GM18951 (cell line): Measurements from ENCODE around the gene SIGLECL1.
"Not testable (repeated sequence)": the region's sequence is repeated elsewhere in the genome, so short reads cannot be mapped to it uniquely, and the experiment has no call there.

Experiments used
- POLR2A ChIP-seq: IDR thresholded peaks from 4 replicates; pipeline ENCODE4 v1.6.1; 2011; ENCODE audit warnings: mild to moderate bottlenecking; ENCODE audit not compliant: insufficient read length, insufficient read depth; ENCODE audit errors: extremely low read depth
- in situ Hi-C: fragments of 300-500 bp; cut with MboI; formaldehyde crosslinking; loops from one replicate; pipeline ENCODE4 v1.12.0; 2022; ENCODE audit warnings: low sequenced_read_pairs, mixed read lengths, inconsistent platforms; ENCODE audit not compliant: unreplicated experiment

Gene SIGLECL1

DNA sequence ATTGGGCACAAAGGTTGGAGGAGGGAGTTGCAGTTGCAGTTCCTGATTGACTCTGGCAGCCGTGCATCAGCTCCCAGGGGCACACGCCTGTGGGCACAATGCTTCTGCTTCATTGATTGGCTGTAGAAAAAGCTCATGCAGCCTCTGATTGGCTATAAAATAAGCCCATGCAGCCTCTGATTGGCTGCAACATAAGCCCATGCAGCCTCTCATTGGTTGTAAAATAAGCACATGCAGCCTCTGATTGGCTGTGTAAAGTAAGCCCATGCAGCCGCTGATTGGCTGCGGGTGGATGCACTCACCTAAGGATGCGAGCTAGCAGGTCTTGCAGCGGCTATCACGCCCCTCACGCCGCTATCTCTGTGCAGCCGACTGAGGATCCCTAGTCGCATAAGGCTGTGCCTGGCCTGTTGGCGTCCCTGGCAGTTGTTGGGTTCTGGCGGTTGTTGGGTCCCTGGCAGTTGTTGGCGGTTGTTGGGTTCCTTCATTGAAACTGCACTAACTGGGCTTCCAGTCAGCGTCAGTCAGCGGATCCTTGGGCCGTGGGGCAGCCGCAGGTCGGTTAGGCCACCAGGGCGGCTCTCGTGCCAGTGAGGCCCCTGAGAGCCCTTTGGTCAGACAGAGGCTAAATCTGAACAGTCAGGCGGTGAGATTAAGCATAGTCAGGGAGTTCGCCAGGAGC is at the start of gene SIGLECL1:
Gene SIGLECL1, plus strand, starts transcription at position 295 of the 682 bp plus-strand sequence. CDS start 12,993 bp downstream, outside the sequence.
- in situ Hi-C loops = no loop called here

GRCh38 chr19:51201712-51202111 is 49.2 kb upstream of the SIGLECL1 start:
- TF ChIP-seq POLR2A = no peak
- in situ Hi-C loops = no loop called here

More for the DNA sequence above, at the start of gene SIGLECL1:
- no peak for TF ChIP-seq POLR2A

DNA sequence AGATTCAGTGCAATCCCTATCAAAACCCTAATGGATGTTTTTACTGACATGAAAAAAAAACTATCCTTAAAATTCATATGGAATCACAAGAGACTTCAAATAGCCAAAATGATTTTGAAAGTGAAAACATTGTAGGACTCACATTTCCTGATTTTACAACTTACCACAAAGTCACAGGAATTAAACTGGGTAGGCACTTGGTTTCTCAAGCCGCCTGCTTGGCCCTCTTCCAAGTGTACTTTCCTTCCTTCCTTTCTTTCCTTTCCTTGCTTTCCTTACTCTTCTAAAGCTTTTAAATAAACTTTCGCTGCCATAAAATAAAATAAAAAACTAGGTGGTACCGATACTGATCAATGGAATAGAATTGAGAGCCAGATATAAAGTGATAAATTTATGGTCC is 47.0 kb upstream of the SIGLECL1 start:
- no peak for TF ChIP-seq POLR2A
- in situ Hi-C loops = no loop called here

- in situ Hi-C loops = no loop called here
- no peak for TF ChIP-seq POLR2A
Measured at GRCh38 chr19:51204321-51204720, 46.6 kb upstream of the SIGLECL1 start.

GRCh38 chr19:51207747-51208146 is 43.1 kb upstream of the SIGLECL1 start:
- in situ Hi-C loops = no loop called here

DNA sequence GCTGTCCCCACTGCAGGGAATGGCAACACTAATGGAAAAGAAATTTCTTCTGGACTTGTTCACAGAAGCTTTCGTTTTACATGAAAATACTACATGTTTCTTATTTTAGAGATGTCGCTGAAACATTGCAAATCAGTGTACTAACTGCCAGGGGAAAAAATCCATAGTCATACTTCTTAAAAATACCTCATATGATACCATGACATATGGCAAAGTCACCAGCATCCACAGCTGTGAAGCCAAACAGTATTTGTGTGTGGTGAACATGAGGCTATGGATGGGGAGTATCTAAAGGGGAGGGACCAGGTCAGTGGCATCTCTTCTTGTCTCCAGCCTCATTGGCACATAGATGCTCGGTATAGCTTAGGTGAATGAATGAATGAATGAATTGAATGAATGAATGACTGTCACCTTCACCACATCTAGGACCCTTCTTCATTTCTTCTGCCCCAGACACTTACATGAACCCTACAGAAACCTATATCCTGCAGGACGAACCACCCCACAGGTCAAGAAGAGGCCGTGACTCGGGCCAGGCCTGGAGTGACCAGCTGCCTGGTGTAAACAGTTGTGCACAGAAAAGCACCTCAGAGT is 40.6 kb upstream of the SIGLECL1 start:
- TF ChIP-seq POLR2A = no peak
- in situ Hi-C loops = no loop called here

More at GRCh38 chr19:51207747-51208146, 43.1 kb upstream of the SIGLECL1 start:
- TF ChIP-seq POLR2A = no peak

- in situ Hi-C loops = not testable (repeated sequence)
Measured at GRCh38 chr19:51210874-51211361, 40.0 kb upstream of the SIGLECL1 start.

DNA sequence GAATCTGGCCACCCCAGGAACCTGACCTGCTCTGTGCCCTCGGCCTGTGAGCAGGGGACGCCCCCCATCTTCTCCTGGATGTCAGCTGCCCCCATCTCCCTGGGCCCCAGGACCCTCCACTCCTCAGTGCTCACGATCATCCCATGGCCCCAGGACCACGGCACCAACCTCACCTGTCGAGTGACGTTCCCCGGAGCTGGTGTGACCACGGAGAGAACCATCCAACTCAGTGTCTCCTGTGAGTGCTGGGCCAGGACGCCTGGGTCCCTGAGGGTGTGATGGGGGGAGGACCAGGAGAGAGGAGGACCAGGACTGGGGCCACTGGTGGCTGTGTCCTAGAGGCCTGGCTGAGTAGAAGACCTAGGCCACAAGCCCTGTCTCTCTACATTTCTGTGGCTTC is 39.0 kb upstream of the SIGLECL1 start:
- in situ Hi-C loops = no loop called here

GRCh38 chr19:51219307-51219706 is 31.6 kb upstream of the SIGLECL1 start:
- in situ Hi-C loops = no loop called here

More for the DNA sequence above, 39.0 kb upstream of the SIGLECL1 start:
- TF ChIP-seq POLR2A = no peak

GRCh38 chr19:51219971-51220370 is 30.9 kb upstream of the SIGLECL1 start:
- no peak for TF ChIP-seq POLR2A
- in situ Hi-C loops = no loop called here

More at GRCh38 chr19:51219307-51219706, 31.6 kb upstream of the SIGLECL1 start:
- no peak for TF ChIP-seq POLR2A

DNA sequence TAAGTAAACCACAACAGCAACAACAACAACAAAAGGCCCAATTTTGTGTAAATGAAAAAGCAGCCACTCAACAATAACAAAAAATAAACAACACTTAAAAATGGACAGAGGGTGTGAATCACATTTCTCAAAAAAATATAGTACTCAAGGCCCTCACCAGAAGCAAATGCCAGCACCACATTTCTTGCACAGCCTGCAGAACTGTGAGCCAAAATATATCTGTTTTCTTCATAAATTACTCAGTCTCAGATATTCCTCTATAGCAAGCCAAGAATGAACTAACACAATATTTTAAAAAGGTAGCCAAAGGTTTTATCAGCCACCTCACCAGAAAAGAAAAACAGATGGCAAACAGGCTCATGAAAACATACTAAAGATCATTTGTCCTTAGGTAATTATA is 29.9 kb upstream of the SIGLECL1 start:
- no peak for TF ChIP-seq POLR2A
- in situ Hi-C loops = no loop called here

- in situ Hi-C loops = no loop called here
- TF ChIP-seq POLR2A = no peak
Measured at GRCh38 chr19:51224163-51224641, 26.7 kb upstream of the SIGLECL1 start.

DNA sequence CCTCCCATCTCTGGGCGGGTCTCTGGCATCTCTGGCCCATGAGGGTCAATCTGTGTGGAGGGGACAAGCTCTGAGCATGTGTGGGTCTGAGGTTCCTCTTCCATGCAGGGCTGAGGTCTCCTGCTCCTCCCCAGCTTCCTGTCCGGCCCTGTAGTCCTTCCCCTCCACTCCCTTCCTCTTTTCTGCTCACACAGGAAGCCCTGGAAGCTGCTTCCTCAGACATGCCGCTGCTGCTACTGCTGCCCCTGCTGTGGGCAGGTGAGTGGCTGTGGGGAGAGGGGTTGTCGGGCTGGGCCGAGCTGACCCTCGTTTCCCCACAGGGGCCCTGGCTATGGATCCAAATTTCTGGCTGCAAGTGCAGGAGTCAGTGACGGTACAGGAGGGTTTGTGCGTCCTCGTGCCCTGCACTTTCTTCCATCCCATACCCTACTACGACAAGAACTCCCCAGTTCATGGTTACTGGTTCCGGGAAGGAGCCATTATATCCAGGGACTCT is 25.9 kb upstream of the SIGLECL1 start, which contains the start of gene CD33:
Gene CD33, plus strand, starts transcription at position 183 of the 496 bp plus-strand sequence. Its CDS starts 39 bp downstream, at position 222.
- in situ Hi-C loops = not testable (repeated sequence)

DNA sequence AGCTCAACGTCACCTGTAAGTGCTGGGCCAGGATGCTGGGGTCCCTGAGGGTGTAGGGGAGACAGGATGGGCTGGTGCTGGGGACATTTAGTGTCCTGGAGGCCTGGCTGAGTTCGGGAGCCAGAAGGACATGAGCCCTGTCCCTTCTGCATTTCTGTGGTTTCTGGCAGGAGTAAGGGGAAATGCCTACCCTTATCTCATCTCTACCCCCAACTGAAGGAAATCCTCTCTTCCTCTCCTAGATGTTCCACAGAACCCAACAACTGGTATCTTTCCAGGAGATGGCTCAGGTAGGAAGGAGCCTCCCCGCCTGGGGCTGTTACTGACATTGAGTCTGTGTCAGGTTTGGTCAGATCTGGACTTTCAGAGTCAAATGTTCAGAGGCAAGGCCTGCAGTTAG is 24.8 kb upstream of the SIGLECL1 start:
- in situ Hi-C loops = no loop called here
- TF ChIP-seq POLR2A = no peak

- in situ Hi-C loops = no loop called here
- no peak for TF ChIP-seq POLR2A
Measured at GRCh38 chr19:51227326-51227725, 23.6 kb upstream of the SIGLECL1 start.
